ENCODE results near the gene FAAP24.
"Not testable (repeated sequence)": the region's sequence is repeated elsewhere in the genome, so short reads cannot be mapped to it uniquely, and the experiment has no call there.

FAAP24 gene, protein sequence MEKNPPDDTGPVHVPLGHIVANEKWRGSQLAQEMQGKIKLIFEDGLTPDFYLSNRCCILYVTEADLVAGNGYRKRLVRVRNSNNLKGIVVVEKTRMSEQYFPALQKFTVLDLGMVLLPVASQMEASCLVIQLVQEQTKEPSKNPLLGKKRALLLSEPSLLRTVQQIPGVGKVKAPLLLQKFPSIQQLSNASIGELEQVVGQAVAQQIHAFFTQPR

DNA sequence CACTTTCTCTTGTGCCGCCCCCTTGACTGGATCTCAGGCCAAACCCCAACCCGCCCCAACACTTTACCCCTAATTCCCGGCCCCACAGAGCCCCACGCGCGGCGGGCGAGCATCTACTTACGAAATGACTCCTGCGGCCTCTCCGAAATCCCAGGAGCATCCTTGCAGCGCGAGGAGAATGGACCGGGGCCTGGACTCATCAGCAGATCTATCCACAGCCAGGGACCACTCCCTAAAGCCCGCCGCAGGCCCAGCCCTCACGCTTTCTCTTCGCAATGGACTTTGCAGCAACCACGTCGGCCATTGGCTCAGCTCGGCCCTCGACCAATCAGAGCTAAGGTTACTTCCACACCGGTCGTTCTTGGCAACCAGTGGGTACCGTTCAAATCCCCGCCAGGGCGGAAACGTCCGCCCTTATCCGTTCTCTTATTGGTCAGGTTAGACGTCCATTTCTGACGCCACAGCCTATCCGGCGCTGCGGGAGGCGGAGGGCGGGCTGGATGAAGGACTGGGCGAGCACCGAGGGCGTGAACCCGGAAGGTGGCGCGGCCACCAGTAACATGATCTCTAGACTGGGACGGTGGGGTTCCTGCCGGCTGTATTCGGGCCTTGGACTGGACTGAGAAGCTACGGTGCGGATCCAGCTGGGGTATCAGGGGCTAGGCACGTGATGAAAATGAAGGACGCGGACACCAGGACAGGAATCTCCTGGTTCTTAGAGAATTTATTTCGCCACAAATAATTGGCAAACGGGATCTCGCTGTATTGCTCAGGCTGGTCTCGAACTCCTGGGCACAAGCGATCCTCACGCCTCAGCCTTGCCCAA is at the start of gene FAAP24, which contains the start of gene CEP89:
Gene FAAP24 (plus strand): TSS at position 528 of the 826 bp plus-strand sequence. CDS start 955 bp downstream, outside the sequence.
Gene CEP89 (minus strand): TSS at position 244 of the 826 bp plus-strand sequence. CDS start 84 bp downstream, at position 160.
- DNase-seq = peak; percentile 97

DNA sequence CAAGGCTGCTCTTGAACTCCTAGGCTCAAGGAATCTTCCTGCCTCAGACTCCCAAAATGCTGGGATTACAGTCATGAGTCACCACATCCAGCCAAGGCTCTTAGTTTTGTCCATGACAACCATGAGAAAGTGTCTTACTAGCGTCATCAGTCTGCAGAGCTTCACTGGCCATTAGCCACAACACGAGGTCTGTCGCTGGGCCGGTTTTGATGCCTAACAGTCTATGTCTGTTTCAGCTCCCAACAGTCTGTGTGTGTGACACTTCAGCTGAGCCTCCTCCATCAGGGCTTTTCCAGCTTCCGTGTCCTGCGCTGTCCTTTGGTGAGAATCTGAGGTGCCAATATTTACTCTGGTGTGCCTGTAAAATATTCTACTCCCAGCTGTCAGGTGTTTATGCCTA is 47.8 kb upstream of the FAAP24 start:
- DNase-seq = no peak

DNA sequence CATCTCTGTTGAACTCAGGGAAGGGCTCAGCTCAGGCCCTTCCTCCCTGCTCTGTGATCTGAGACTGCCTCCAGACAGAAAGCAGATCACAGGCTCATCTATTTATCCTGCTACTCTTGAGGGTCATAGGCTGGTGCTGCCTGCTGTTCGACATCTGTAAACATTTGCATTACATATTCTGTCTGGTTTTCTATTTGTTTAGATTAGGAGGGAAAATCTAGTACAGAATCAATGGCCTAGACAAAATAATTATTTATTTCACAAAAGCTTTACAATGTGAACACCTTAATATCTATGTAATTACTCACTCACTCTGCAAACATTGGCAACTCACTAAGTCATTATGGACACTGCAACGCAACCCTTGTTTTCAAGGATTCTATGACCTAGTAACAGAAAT is 43.2 kb upstream of the FAAP24 start:
- DNase-seq = no peak

DNA sequence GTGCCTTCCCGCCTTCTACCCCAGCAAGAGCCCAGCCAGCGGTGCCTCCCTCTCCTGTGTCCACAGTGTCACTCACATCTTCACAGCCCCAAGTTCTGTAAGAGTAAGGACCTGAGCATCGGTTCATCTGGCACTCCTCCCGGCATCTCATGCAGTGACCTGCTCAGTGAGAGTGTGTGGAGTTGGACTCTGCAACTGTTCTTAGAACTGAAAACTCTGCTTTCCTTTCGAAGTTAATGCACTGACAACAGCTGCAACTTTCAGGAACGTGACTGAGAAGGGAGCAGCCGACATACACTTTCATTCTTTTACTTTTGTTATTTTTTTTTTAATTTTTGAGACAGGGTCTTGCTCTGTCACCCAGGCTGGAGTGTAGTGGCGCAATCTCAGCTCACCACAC is 41.5 kb upstream of the FAAP24 start:
- no peak for DNase-seq

DNA sequence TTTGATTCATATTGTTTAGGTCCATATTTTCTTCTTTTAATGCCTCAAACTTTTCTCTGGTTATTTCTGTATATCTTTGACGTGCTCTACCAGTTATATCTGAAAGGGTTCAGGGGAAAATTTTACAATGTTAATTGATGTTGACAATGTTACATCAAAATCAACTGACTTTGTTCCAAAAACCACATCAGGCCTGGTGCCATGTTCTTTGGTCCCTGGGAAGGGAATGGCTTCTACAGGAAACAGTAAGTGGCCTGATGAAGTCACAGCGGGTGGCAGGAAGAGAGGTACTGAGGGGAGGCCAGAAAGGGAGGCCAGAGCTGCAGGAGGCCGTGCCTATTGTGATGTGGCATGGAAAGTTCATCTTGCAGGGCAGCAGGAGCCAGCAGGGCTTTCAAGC is 38.5 kb upstream of the FAAP24 start:
- DNase-seq = no peak

DNA sequence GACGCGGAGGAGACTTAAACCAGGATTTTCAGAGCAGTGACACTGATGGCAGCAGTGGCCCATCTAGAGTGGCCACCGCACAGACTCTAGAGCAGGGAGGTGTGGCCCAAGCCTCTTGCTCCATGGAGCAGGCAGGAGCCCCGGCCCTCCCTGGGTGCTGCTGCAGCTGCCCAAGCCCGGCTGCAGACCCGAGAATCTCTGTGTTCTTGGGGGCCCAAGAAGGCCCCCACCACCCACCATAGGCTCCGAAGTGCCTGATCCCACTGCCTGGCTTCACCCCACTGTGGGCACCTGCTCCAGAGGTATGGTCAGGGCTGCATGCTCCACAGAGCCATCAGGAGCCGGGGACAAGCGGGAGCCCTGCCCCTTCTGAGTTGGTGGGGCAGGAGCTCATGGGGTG is 36.4 kb upstream of the FAAP24 start:
- DNase-seq = no peak

DNA sequence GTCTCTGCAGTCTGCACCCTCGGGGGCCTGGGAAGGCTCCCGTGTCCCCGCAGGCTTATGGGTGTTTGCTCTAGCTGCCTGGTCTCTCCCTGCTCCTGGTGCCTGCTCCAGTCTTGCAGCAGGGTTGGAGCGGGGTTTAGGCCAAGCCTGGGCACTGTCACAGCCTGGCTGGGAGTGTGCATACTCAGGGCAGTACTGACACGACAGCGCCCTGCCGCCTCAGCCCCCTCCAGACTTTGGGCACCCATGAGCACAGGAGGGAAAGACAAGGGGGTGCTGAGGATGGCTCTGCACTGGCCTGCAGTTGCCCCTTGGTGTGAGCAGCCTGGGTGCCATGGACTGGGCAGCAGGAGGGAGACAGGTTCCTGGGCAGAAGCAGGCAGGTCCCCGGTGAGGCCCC is 36.0 kb upstream of the FAAP24 start:
- DNase-seq = no peak

DNA sequence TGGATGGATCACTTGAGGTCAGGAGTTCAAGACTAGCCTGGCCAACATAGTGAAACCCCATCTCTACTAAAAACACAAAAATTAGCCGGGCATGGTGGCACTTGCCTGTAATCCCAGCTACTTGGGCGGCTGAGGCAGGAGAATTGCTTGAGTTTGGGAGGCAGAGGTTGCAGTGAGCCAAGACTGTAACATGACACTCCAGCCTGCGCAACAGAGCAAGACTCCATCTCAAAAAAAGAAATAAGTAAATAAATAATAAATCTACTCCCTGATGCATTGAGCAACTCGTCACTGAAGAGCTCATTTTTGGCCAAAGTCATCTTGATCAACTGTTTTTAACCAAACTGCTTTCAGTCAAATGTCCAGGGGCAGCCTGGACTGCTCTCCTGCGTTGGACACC is 30.8 kb upstream of the FAAP24 start:
- DNase-seq = not testable (repeated sequence)

DNA sequence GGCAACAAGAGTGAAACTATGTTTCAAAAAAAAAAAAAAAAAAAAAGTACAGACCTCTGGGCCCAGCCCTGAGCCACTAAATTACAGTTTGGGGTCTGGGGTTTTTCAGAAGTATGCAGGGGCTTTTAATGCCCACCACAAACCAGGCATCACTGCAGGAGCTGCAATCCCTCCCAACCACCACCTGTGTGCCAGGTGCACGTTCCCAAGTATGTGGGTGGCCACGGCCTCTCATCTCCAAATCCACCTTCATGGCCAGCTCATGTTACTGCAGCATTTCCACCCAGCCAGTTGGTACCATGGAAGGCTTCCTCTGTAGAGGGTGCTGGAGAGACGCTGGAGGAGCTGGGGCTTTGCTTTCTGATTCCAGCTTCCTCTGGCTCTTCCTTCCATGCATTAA is 26.8 kb upstream of the FAAP24 start:
- DNase-seq = no peak

DNA sequence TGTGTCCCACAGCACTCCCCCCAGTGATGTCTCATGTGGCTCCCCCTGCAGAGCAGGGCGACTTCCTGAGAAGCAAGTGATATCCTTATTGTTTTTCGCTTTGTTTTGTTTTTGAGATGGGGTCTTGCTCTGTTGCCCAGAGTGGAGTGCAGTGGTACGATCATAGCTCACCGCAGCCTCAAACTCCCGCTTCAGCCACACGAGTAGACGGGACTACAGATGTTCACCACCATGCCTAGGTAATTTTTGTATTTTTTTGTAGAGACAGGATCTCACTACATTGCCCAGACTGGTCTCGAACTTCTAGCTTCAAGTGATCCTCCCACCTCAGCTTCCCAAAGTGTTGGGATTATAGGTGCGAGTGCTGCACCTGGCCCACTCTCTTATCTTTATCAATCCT is 5.3 kb upstream of the FAAP24 start:
- DNase-seq = no peak

DNA sequence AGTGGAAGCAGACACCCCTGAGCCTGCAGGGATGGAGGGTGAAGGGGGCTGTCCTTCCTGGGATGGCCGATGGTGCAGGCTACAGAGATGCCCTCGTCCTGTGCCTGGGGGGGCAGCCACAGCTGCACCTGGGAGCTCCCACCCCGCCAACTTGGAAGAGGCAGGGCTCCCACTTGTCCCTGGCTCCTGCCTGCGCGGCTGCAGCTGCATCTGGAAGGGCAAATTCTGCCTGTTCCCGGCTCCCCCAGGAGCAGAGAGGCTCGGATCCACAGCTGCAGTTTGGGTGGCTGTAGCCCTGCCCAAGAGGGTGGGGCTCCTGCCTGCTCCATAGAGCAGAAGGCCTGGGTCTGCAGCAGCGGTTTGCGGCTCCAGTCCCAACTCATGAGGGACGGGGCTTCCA is 2.5 kb upstream of the FAAP24 start:
- DNase-seq = no peak

DNA sequence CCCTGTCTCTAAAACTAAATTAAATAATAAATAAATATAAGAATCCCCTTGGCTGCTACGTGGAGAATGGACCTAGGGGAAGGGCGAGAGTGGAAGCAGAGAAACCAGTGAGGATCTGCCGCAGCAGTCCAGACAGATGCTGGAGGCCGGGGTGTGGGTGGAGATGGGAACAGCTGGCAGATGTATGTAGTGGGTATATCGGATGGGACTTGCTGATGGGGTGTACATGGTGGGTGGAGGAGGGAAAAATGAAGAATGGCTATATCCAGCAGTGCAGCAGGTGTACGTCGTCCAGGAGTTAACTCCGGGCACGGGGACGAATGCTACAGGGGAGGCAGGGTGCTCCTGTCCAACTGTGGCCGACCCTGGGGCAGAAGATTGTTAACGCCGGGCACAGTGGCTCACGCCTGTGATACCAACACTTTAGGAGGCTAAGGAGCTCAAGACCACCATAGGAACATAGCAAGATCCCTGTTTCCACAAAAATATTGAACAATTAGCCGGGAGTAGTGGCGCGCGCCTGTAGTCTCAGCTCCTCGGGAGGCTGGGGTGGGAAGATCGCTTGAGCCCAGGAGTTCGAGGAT is 938 bp upstream of the FAAP24 start:
- no peak for DNase-seq

DNA sequence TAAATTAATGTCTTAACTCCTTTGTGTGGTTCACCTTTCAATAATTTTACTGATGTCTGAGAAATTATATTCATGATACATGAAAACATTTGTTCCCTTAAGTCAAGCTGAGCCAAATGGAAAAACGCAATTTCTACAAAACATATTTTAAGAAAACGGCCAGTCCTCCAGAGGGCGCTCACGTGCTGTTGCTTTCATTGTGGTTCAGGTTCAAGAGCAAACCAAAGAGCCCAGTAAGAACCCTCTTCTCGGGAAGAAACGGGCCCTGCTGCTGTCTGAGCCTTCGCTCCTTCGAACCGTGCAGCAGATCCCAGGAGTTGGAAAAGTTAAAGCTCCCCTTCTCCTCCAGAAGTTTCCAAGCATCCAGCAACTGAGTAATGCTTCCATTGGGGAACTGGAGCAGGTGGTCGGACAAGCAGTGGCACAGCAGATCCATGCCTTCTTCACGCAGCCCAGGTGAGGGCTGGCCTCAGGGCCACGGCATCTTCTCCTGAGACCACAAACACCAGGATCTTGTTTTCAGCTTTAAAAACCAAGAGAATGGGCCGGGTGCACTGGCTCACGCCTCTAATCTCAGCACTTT is 4.3 kb downstream of the FAAP24 start:
- DNase-seq = peak; percentile 79

DNA sequence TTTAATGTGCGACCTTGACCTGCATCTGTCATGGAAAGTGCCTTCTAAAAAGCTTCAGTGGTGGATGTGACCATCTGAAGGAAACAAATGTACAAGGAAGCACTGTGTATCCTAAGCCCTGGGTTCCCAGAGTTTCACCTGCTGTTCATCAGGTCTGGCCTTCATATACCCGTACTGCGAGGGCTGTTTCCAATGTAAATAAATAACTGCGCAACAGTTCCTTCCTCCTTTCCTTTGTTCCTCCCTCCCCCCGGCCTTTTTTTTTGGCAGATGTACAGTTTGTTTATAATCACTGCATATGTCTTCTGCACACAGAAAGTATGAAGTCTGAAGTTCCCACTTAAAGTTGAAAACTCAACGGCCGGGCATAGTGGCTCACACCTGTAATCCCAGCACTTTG is 5.2 kb downstream of the FAAP24 start:
- DNase-seq = no peak

DNA sequence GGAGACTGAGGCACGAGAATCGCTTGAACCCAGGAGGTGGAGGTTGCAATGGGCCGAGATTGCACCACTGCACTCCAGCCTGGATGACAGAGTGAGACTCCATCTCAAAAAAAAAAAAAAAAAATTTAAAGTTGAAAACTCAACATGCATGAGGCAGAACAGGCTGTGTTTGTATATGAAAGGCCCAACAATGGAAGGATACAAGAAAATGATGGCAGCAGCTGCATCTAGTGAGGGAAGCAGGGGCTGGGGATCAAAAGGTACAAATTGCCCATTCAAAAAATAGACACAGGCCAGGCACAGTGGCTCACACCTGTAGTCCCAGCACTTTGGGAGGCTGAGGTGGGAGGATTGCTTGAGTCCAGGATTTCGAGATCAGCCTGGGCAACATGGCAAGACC is 5.8 kb downstream of the FAAP24 start:
- not testable (repeated sequence) for DNase-seq

DNA sequence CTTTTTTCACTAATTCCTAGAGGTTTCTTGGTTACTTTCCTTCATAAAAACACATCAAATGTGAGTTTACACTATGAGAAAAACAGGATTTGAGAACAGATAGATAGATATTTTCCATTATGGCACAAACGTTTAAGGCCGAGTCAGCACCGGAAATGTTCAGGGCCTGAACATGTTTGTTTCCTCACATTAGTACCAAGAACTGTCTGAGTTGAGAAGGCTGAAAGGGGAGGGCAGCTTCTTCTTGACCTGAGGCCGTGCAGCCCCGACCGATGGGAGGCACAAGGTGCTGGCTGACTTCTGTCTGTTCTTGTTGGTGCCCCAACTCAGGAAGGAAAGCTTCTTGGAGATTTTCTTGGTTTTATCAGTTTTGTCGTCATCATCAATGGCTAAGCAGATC is 7.8 kb downstream of the FAAP24 start:
- DNase-seq = not testable (repeated sequence)

DNA sequence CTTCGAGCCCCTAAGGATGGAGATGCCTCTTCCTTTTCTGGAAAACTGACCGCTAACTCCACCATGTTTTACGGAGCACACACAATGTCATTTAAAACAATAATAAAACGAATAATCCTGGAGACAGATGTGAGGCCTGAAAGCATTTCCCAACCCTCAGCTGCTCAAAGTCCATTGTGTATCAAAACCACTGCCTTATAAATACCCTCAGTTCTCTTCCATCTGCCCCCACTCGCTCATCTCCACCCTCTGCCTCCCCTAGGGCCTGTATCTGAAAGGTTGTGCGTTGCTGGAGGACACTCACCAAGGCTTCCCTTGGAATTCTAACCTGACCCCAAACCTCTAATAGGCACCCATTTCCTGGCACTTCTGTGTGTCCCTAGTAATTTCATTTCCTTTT is 10.4 kb downstream of the FAAP24 start:
- DNase-seq = not testable (repeated sequence)

DNA sequence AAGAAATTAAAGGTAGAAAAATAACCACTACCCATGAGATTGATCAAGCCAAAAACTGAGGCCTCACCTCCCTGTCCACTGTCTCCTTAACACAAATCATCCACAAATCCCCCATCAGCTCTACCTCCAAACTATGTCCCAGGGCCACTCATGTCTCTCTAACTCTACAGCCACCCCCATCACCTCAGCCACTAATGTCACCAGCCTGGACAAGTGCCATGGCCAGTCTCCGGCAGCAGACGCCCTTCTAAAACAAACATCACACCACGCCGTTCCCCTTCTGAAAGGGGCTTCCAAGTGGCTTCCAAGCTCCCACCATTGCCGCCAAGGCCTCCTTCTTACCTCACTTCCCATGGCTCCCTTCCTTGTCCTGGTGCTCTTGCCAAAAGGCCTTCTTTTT is 16.2 kb downstream of the FAAP24 start:
- DNase-seq = not testable (repeated sequence)

DNA sequence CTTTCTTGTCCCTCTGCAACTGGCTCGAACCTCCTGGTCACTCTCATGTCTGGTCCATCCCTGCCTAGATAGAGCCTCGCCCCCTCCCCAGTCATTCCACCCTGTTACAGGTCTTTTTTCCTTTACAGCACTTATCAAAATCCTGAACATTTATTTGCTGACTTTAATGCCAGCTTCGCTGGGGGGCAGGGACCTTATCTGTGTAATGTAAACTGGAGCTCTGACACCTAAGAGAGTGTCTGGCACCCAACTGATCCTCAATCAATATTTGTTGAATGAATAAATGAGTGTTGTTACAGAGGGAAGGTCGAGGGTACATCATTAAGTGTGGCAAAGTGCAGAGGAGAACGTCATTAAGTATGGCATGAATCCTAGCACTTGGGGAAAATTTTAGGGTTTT is 16.7 kb downstream of the FAAP24 start:
- DNase-seq = no peak

DNA sequence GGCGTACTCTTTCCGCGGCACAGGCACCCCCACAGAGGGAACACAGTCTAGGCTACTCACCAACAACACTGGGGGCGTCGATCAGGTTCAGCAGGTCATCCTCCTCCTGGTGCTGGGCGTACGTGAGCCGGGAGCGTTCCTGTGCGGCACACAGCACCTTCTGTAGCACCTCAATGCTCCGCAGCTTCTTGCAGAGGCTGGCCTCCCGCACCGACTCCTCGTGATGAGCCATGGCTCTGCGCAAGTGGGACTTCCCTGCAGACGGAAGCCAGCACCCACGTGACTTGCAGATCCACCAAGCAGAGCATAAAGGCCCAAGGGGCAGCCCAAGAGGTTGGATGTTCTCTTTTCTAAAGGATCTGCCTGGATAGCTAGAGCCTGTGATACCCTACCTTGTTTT is 23.9 kb downstream of the FAAP24 start:
- DNase-seq = not testable (repeated sequence)

DNA sequence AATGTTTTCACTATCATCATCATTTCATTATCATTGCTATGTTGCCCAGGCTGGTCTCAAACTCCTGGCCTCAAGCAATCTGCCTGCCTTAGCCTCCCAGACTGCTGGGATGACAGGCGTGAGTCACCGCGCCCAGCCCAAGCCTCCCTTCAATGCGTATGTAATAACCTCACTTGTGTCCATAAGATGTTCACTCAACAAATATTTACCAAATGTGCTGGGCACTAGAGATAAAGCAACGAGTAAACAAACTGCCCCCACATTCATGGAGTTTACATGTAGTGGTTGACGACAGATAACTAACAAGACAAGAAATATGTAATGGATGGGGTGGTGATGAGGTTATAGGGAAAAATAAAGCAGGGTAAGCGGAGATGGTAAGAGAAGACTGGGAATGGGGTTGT is 25.0 kb downstream of the FAAP24 start:
- DNase-seq = not testable (repeated sequence)

DNA sequence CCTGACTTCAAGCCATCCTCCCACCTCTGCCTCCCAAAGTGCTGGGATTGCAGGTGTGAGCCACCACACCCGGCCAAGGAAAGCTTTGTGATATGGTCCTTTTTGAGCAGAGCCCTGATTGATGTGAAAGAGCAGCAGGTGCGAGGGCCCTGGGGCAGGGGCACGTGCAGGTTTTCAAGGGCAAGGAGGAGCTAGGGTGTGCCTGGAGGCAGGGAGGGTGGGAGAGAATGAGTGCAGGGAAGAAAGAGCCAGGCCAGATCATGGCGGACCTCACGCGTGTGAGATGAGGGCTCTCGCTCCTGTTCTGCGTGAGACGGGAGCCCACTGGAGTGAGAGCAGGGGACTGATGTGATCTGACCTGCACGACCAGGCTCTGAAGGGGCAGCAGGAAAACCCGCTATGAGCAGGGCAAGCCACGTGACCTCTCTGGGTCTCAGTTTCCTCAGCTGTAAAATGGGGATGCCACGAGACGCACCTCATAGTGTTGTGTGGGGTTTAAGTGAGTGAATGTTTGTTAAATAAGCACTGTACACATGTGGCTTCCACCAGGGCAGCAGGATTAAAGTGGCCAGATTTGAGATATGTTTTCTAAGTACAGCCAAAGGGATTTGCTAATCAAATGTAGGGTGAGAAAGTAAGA is 25.8 kb downstream of the FAAP24 start:
- no peak for DNase-seq

DNA sequence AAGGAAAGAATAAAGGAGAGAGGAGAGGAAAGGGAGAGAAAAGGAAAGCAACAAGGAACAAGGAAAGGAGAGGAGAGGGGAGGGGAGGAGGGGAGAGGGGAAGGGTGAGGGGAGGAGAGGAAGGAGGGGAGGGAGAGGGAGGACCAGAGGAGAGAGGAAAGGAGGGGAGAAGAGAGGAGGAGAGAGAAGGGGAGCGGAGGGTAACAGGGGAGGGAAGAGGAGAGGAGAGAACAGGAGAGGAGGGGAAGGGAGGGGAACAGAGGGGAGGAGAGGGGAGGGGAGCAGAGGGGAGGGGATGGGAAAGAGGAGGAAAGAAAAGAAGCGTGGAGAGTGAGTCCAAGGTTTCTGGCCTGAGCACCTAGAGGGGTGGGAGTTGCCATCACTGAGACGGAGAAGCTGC is 26.7 kb downstream of the FAAP24 start:
- DNase-seq = no peak
